Glomerular endothelial cell (primary cell): ENCODE results near the gene TNXB. TPM values are rescaled to one million over a fixed set of nuclear protein-coding genes. Genes with fewer than 3 reads are reported as not detected.

Experiments
- DNase-seq: peaks from one replicate; pipeline ENCODE4 v3.0.0-alpha.2; 2011; ENCODE audit warnings: low read depth, low spot score; ENCODE audit errors: extremely low read depth
- total RNA-seq: library from RNA; depleted of rRNA; stranded (reverse); fragments of >200 nt; gene quantifications from 2 replicates; pipeline ENCODE4 v1.2.3, GENCODE V29; 2015

The TNXB gene
- total RNA-seq, 1 donor from 2014 or later: 1.5 TPM

- DNase-seq: no peak
Measured at GRCh38 chr6:32087574-32088486, 21.3 kb downstream of the TNXB start.

- no peak for DNase-seq
Measured at GRCh38 chr6:32086661-32087573, 22.2 kb downstream of the TNXB start.

GRCh38 chr6:32085759-32086459 is 23.2 kb downstream of the TNXB start:
- no peak for DNase-seq

DNA sequence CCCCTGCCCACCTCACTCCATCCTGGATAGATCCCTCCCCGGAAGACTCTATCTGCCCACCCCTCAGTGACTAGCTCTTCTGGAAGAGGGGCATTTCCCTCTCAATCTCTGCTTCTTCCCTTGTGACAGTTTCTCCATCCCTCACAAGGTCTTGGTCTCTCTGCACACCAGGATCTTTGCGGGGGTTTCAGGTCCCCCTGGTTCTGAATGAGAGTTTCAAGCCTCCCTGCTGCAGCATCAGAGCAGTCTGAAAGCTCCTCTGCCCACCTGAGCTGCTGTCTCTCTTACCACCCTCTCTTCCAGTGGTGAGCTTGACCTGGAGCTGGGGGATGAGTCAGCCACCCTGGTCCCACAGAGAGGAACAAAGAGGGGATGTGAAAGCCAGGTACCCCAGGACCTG is 24.4 kb downstream of the TNXB start:
- no peak for DNase-seq

DNA sequence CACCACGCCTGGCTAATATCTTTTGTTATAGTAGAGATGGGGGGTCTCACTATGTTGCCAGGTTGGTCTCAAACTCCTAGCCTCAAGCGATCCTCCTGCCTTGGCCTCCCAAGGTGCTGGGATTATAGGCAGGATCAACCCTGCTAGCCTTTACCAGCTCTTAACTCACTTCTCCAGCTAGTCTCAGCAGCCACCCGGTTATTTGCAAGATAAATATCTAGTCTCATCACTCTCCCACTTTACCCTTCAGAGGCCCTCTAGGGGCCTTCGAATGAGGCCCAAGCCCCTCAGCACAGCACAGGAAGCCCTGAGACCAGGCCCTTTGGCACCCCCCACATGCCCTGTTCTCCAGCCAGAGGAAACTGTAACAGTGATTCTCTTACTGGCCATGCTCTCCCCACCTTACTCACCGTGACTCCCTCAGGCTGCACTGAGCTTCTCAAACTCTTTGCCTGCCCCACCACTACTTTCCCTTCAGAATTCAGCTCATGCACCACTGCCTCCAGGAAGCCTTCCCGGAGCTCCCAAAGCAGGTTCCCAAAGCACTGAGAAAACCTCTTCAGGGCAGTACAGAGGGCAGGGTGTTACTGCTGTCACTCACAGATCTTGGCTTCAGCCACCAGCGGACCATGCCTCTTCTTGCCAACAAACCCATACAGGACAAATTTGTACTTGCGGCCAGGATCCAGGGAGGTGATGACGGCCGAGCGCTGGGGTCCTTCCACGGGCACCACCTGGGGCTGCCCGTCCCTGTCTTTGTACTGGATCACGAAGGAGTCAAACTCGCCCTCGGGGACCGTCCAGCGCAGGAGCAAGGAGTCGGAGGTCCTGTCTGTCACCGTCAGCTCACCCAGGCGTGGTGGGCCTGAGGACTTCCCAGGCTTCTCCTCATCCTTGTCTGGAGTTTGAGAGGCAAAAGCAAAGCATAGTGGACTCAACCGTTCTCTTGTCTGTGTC is 25.0 kb downstream of the TNXB start:
- no peak for DNase-seq

GRCh38 chr6:32082935-32083334 is 26.2 kb downstream of the TNXB start:
- no peak for DNase-seq

DNA sequence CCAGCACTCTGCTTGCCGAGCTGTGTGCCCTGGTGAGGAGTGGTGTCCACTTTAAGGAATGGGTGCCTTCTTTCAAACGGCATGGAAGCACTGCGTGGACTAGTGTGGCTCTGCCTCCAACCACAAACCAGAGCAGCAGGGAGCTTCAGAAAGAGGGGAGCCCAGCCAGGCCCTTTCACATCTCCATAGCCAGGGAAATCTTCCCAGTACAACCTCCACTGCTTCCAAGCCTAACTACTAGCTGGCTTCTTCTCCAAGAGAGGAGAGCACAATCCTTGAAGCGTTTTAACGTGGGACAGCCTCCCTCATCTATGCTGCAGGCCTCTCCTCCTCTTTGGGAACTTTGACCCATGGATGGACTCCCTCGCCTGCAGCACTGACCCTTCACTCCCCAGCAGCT is 26.7 kb downstream of the TNXB start:
- DNase-seq: no peak

DNA sequence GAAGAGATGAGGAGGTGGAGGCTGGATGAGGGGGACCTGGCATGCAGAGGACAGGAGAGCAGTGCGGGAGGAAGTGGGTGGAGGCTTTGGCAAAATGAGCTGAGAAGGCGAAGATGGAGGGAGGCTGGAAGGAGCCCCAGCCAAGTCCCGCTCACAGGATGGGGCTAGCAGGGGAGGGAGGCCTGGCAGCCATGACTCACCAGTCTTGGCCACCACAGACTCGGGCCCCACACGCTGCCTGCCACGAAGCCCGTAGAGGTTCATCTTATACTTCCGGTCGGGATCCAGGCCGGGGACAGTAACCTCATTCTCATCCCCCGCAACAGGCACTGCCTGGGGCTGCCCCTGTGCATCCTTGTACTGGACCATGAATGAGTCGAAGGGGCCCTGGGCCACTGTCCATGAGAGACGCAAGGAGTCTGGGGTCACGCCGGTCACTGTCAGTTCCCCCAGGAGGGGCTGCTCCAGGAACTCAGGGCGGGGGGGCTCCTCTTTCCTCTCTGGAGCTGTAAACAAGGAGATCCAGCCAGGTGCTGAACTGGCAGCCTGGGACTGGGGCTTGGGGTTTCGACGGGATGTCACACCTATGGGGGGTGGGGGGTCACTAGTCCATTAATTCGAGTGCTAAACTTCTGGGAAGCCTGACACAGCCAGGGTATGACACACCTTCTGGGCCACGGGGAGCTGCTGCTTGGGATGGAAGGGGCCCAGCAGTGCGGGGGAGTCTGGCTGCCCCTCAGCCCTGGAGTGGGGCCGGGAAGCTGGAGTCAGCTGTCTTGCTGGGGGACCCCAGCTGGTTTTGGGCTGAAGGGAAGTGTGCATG is 27.8 kb downstream of the TNXB start:
- no peak for DNase-seq

DNA sequence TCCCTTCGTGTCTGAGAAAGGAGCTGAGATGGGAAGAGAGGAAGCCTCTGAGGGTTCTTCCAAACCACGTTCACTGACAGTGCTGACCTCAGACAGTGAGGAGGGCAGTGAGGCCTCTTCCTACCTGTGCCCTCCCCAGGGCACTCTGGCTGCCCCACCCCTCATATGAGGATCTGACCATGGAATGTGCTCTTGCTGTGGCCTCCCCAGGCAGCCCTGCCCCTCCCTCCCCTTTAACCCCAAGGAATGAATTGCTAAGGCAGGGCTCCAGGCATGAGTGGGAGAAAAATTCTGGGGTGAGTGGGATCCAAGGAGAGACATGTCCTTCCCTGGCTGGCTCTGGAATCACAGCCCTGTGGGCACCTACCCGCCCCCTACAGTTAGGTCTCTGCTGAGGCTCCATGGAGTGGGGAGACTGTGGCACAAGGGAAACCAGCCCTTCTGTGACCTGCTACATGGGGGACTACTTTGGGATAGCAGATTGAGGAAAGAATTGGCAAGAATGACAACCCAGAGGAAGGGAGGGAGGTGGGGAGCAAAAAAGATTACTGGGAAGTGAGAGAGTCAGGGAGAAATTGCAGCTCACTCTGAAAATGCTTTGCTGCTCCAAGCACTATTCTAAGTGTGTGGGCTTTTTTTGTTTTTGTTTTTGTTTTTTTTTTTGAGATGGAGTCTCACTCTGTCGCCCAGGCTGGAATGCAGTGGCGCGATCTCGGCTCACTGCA is 29.4 kb downstream of the TNXB start:
- no peak for DNase-seq

- no peak for DNase-seq
Measured at GRCh38 chr6:32076321-32076809, 32.8 kb downstream of the TNXB start.

DNA sequence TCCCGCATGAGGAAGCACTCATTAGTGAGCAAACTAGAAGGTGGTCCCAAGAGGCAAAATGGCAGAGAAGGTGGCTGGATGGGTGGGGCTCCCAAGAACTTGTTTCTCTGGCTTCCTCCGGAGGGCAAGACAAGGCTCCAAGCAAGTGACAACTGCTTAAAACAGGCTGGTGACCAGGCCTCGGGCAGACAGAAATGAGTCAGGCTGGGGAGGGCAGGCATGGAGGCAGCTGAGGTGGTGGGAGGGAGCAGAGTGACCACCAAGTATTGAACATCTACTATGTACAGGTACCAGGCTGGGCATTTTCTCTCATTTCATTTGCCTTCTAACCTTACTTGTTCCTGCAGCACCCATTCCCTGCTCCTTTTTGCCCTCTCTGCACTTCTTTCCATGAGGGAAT is 33.4 kb downstream of the TNXB start:
- DNase-seq: no peak

GRCh38 chr6:32074996-32075532 is 34.1 kb downstream of the TNXB start:
- no peak for DNase-seq

GRCh38 chr6:32073613-32074012 is 35.5 kb downstream of the TNXB start:
- no peak for DNase-seq

DNA sequence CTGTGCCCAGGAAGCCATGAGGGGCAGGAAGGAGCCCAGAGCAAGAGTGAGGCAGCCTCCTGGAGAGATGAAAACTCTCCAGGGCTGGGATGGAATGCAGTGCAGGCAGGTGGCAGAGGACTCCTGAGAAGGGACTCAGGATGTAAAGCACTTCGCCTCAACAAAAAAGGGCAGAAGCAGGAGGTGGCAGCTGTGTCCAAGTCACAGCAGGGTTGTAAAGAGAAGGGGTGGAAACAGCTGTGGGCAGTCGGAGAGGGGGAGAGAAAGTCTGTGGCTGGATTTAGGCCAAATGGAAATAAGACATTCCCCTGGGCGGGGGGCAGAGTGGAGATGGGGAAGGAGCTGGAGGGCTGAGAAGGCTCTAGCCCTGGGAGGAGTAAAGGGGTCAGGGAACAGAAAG is 36.0 kb downstream of the TNXB start:
- no peak for DNase-seq

DNA sequence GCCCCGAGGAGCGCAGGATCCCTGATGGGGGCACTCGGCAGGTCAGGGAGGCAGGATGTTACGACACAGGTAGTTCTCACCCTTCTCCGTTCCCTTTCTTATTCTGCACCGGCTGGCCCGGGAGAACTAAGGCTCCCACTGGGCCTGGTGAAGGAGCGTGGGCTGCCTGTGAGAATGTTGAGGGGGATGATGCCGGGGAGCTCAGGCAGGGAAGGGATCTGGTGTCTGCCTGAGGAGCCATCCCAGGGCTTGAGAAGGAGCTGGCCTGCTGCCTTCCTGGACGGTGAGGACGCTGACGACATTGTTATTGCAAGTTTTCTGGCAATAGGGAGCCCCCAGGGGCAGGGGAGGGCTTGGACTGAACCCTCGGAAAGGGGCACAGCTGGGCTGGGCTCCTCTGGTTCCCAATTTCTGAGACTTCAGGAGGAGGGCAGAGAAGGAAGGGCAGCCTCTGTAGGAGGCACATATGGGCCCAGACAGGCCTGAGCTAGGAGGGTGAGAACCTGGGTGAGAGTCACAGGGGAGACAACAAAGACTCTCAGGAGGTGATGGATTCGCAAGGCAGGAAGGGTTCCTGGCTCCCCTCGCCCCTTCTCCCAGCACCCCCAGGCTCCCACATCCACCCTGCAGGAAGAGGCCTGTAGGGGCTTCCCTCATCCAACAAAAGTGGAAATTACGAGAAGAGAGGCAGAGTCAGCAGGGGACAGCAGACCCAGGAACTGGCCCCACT is 38.2 kb downstream of the TNXB start:
- no peak for DNase-seq

DNA sequence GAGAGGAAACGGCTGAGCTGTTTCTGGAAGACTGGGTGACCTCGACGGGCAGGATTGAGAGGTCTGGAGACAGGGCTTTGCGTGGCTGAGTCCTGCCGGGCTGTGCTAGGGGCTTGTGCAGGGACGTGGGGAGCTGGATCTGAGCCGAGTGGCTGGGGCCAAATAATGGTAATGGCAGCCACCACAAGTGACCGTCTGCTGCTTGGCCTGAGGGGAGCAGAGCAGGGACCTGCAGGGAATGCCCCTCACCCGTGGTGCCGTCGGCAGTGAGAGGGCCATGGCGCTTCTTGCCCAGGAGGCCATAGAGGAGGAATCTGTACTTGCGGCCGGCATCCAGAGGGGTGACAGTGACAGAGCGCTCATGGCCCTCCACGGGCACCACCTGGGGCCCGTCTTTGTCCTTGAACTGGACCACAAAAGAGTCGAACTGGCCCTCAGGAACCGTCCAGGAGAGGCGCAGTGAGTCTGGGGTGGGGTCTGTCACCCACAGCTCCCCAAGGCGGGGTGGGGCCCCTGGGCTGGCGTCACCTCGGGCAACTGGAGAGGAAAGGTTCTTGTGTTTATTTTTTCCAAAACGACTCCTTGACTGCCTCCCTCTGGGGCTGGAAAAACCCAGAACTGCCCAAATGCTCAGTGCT is 39.1 kb downstream of the TNXB start:
- no peak for DNase-seq

- DNase-seq: no peak
Measured at GRCh38 chr6:32069460-32069859, 39.7 kb downstream of the TNXB start.
